Ishikawa (cell line): Measurements from ENCODE around the gene ACD.

Experiments used
- CEBPB ChIP-seq: IDR thresholded peaks from 2 replicates; pipeline ENCODE4 v1.6.1; 2012
- CREB1 ChIP-seq: IDR thresholded peaks from 2 replicates; pipeline ENCODE4 v1.6.1; 2012; ENCODE audit warnings: low read depth
- EGR1 ChIP-seq: IDR thresholded peaks from 2 replicates; pipeline ENCODE4 v1.6.1; 2012
- EP300 ChIP-seq: IDR thresholded peaks from 2 replicates; pipeline ENCODE4 v1.6.1; 2012; ENCODE audit warnings: borderline replicate concordance
- FOXM1 ChIP-seq: IDR thresholded peaks from 2 replicates; pipeline ENCODE4 v1.6.1; 2012; ENCODE audit warnings: low read depth, borderline replicate concordance
- MAX ChIP-seq: IDR thresholded peaks from 2 replicates; pipeline ENCODE4 v1.6.1; 2012
- NFIC ChIP-seq: IDR thresholded peaks from 2 replicates; pipeline ENCODE4 v1.6.1; 2012
- RAD21 ChIP-seq: IDR thresholded peaks from 2 replicates; pipeline ENCODE4 v1.6.1; 2012; ENCODE audit warnings: low read depth
- REST ChIP-seq: IDR thresholded peaks from 2 replicates; pipeline ENCODE4 v1.6.1; 2012; ENCODE audit warnings: low read depth, mild to moderate bottlenecking
- TAF1 ChIP-seq: IDR thresholded peaks from 2 replicates; pipeline ENCODE4 v1.6.1; 2012; ENCODE audit warnings: low read depth, mild to moderate bottlenecking
- TCF12 ChIP-seq: IDR thresholded peaks from 2 replicates; pipeline ENCODE4 v1.6.1; 2012; ENCODE audit warnings: low read depth
- TEAD4 ChIP-seq: IDR thresholded peaks from 2 replicates; pipeline ENCODE4 v1.6.1; 2012
- YY1 ChIP-seq: IDR thresholded peaks from 2 replicates; pipeline ENCODE4 v1.6.1; 2012; ENCODE audit warnings: low read depth
- ZBTB7A ChIP-seq: IDR thresholded peaks from 2 replicates; pipeline ENCODE4 v1.6.1; 2012; ENCODE audit warnings: low read depth
- TF ChIP-seq, protein P1 (sequence below): IDR thresholded peaks from 2 replicates; pipeline ENCODE4 v1.6.1; 2012

The ACD gene

DNA sequence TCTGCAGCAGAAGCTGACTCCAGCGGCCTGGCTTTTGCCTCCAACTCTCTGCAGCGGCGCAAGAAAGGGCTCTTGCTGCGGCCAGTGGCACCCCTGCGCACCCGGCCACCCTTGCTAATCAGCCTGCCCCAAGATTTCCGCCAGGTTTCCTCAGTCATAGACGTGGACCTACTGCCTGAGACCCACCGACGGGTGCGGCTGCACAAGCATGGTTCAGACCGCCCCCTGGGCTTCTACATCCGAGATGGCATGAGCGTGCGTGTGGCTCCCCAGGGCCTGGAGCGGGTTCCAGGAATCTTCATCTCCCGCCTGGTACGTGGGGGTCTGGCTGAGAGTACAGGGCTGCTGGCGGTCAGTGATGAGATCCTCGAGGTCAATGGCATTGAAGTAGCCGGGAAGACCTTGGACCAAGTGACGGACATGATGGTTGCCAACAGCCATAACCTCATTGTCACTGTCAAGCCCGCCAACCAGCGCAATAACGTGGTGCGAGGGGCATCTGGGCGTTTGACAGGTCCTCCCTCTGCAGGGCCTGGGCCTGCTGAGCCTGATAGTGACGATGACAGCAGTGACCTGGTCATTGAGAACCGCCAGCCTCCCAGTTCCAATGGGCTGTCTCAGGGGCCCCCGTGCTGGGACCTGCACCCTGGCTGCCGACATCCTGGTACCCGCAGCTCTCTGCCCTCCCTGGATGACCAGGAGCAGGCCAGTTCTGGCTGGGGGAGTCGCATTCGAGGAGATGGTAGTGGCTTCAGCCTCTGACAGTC is 2.0 kb upstream of the ACD start:
- TF ChIP-seq RAD21, result no peak
- TF ChIP-seq MAX, result no peak
- TF ChIP-seq TAF1, result no peak
- TF ChIP-seq, protein P1, sequence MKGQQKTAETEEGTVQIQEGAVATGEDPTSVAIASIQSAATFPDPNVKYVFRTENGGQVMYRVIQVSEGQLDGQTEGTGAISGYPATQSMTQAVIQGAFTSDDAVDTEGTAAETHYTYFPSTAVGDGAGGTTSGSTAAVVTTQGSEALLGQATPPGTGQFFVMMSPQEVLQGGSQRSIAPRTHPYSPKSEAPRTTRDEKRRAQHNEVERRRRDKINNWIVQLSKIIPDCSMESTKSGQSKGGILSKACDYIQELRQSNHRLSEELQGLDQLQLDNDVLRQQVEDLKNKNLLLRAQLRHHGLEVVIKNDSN, result no peak
- TF ChIP-seq NFIC, result no peak
- no peak for TF ChIP-seq TEAD4
- TF ChIP-seq EP300, result no peak
- TF ChIP-seq ZBTB7A, result no peak
- TF ChIP-seq TCF12, result no peak
- no peak for TF ChIP-seq EGR1
- TF ChIP-seq CREB1, result no peak
- TF ChIP-seq REST, result no peak
- TF ChIP-seq CEBPB, result no peak
- no peak for TF ChIP-seq YY1
- no peak for TF ChIP-seq FOXM1

- TF ChIP-seq CREB1 (no peak), RAD21 (no peak), CEBPB (no peak), REST (peak; percentile 87), EGR1 (no peak), TAF1 (no peak)
Measured at GRCh38 chr16:67661101-67661761, 1.2 kb upstream of the ACD start.

DNA sequence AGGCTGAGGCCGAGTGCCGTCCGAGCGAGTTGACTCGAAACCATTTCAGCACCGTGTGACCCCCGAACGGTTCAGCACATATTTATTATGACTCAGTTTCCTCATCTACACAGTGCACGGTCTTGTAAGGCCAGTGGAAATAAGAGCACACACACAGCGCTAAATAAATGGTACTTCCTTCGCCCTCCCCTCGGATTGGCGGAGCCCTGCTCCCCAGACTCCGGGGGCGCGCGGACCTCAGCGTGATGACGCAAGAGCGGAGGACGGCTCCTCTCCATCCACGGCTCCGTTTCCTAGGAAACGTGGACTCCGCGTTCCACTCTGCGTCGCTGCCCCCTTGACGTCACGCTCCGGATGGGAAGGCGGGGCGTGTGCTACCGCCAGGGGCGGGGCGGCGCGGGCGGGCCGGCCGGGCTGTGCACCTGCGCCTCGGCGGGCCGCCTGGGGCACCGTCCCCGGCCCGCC is 536 bp upstream of the ACD start, which contains the start of gene PARD6A:
Gene PARD6A (plus strand): TSS at position 397 of the 465 bp plus-strand sequence. CDS start 79 bp downstream, outside the sequence.
- TF ChIP-seq MAX (no peak), REST (no peak), NFIC (no peak), TAF1 (no peak; the same call in 1 of the 2 replicates), RAD21 (no peak), EP300 (no peak), CEBPB (peak; percentile 89), CREB1 (peak; percentile 83)

- no peak for TF ChIP-seq TCF12
- TF ChIP-seq RAD21, result no peak
Measured at GRCh38 chr16:67658849-67659674, 998 bp downstream of the ACD start.
